HepG2 (cell line): ENCODE results near the gene TDG. TPM values are rescaled to one million over a fixed set of nuclear protein-coding genes. Genes with fewer than 3 reads are reported as not detected.

Experiments used
- ATAC-seq: fragments of 200-7000 bp; cut with Tn5 transposase; 3 replicates; pipeline ENCODE4 v1.9.1; 2020; ENCODE audit warnings: mild to moderate bottlenecking, moderate library complexity
- BruUV-seq: library from RNA; stranded (reverse); fragments of 400-500 nt; replicated peaks from 2 replicates; lab custom pipeline; 2021; lab: Mats Ljungman, UMichigan
- CTCF ChIA-PET: fragments of 300-600 bp; formaldehyde crosslinking; extraction: SDS; loops from one replicate; lab custom pipeline; 2021; ENCODE audit warnings: low total read pairs, inconsistent platforms, low intra/inter-chr PET ratio; lab: Yijun Ruan, JAX
- POLR2A ChIA-PET: fragments of 350-600 bp; sonication (Branson Sonifier 250); formaldehyde crosslinking; loops from one replicate; lab custom pipeline; 2020; ENCODE audit warnings: antibody characterized with exemption, inconsistent platforms; lab: Yijun Ruan, JAX
- DNase-seq: peaks from one replicate; pipeline ENCODE4 v3.0.0-alpha.2; 2015; ENCODE audit warnings: low spot score
- FAIRE-seq: peaks from 3 replicates; lab custom pipeline; 2011; peaks lifted over from hg19 to GRCh38; lab: Jason Lieb, UNC
- H2AFZ ChIP-seq: one replicate; pipeline ENCODE4 v1.6.1; 2011; ENCODE audit warnings: low read length, inconsistent platforms
- H3K27ac ChIP-seq: fragments of 300-600 bp; 3 replicates; pipeline ENCODE4 v1.8.0; 2011; ENCODE audit warnings: mixed run types, mild to moderate bottlenecking, mixed read lengths, low read length, inconsistent platforms; ENCODE audit not compliant: insufficient read depth; ENCODE audit errors: extremely low read length
- H3K27me3 ChIP-seq, 2 experiments: fragments of 200-600 bp in 1 of 2; 2 replicates in 1 of 2; 3 replicates in 1 of 2; pipeline versions ENCODE4 v1.6.0 to v1.8.0; 2011; ENCODE audit warnings: low read length in 2 of 2, mild to moderate bottlenecking in 2 of 2, moderate library complexity in 2 of 2, inconsistent platforms in 1 of 2; ENCODE audit not compliant: insufficient read depth in 2 of 2, control insufficient read depth in 1 of 2
- H3K36me3 ChIP-seq, 2 experiments: fragments of 200-600 bp in 1 of 2; replicated peaks in 1 of 2; 2 replicates in 1 of 2; 3 replicates in 1 of 2; pipeline versions ENCODE4 v1.5.1 to v1.8.0; 2011; ENCODE audit warnings: low read length in 2 of 2, inconsistent platforms in 1 of 2; ENCODE audit not compliant: insufficient read depth in 2 of 2, control insufficient read depth in 1 of 2
- H3K4me1 ChIP-seq: 2 replicates; pipeline ENCODE4 v1.5.1; 2012; ENCODE audit warnings: low read length, inconsistent platforms; ENCODE audit not compliant: insufficient read depth
- H3K4me2 ChIP-seq: 2 replicates; pipeline ENCODE4 v1.6.0; 2011; ENCODE audit warnings: low read depth, low read length, inconsistent platforms
- H3K4me3 ChIP-seq, 3 experiments: fragments of 200-600 bp in 1 of 3; sonication (generic), shearing (Covaris generic) in 1 of 3; replicated peaks in 1 of 3; 2 replicates each; pipeline ENCODE4 v1.5.1; 2011 to 2016; ENCODE audit warnings: low read length in 3 of 3, inconsistent platforms in 2 of 3, low read depth in 2 of 3, mild to moderate bottlenecking in 2 of 3, control low read depth in 1 of 3, mixed read lengths in 1 of 3; ENCODE audit not compliant: insufficient read depth in 1 of 3
- H3K79me2 ChIP-seq: one replicate; pipeline ENCODE4 v1.6.1; 2011; ENCODE audit warnings: low read length, inconsistent platforms; ENCODE audit not compliant: insufficient read depth
- H3K9ac ChIP-seq: 2 replicates; pipeline ENCODE4 v1.6.0; 2011; ENCODE audit warnings: mild to moderate bottlenecking, low read depth, low read length, inconsistent platforms; ENCODE audit not compliant: insufficient read depth
- H3K9me3 ChIP-seq: 2 replicates; pipeline ENCODE4 v1.5.1; 2012; ENCODE audit warnings: mild to moderate bottlenecking, low read length
- H4K20me1 ChIP-seq: 2 replicates; pipeline ENCODE4 v1.6.0; 2011; ENCODE audit warnings: inconsistent platforms, mild to moderate bottlenecking, low read length, moderate library complexity; ENCODE audit not compliant: insufficient read depth
- AGO2 ChIP-seq: fragments of 200-400 bp; formaldehyde crosslinking; optimal IDR thresholded peaks from 2 replicates; pipeline ENCODE3; 2017; ENCODE audit warnings: mild to moderate bottlenecking, low read depth, low read length, moderate library complexity
- DMAP1 ChIP-seq: IDR thresholded peaks from 2 replicates; pipeline ENCODE4 v1.6.1; 2016
- DNMT3B ChIP-seq: conservative IDR thresholded peaks from 2 replicates; pipeline ENCODE4 v1.6.1; 2016; ENCODE audit warnings: missing biosample characterization, control low read depth
- EEA1 ChIP-seq: sonication (generic); formaldehyde crosslinking; IDR thresholded peaks from 2 replicates; pipeline ENCODE4 v1.5.1; 2020; ENCODE audit warnings: mild to moderate bottlenecking, missing genetic modification reagents, borderline replicate concordance
- EP300 ChIP-seq, 3 experiments: sonication (generic) in 1 of 3; formaldehyde crosslinking in 1 of 3; IDR thresholded peaks; 2 replicates each; pipeline versions ENCODE4 v1.5.1 to v1.6.1; 2011 to 2020; ENCODE audit warnings: low read depth in 2 of 3, low read length in 2 of 3, borderline replicate concordance in 1 of 3, improper control_type of control experiment in 1 of 3, mild to moderate bottlenecking in 1 of 3, missing genetic modification reagents in 1 of 3, moderate library complexity in 1 of 3
- HMGA1 ChIP-seq: sonication (generic); formaldehyde crosslinking; conservative IDR thresholded peaks from 2 replicates; pipeline ENCODE4 v1.4.0; 2020; ENCODE audit warnings: missing genetic modification reagents
- KLF6 ChIP-seq: IDR thresholded peaks from 2 replicates; pipeline ENCODE4 v1.8.0; 2016; ENCODE audit warnings: missing biosample characterization, missing genetic modification reagents
- RBM39 ChIP-seq: fragments of 200-400 bp; formaldehyde crosslinking; IDR thresholded peaks from one replicate; pipeline ENCODE4 v1.6.1; 2018; ENCODE audit warnings: antibody characterized with exemption, mild to moderate bottlenecking, low read depth, low read length; ENCODE audit not compliant: poor library complexity, severe bottlenecking
- SMAD9 ChIP-seq: sonication (generic); formaldehyde crosslinking; IDR thresholded peaks from 2 replicates; pipeline ENCODE4 v1.5.1; 2020; ENCODE audit warnings: mild to moderate bottlenecking, missing genetic modification reagents
- SYNCRIP ChIP-seq: fragments of 200-400 bp; formaldehyde crosslinking; IDR thresholded peaks from 2 replicates; pipeline ENCODE4 v1.6.1; 2018; ENCODE audit warnings: mild to moderate bottlenecking, low read depth, low read length; ENCODE audit not compliant: insufficient read depth
- ZBTB2 ChIP-seq: sonication (generic); formaldehyde crosslinking; IDR thresholded peaks from 2 replicates; pipeline ENCODE4 v1.8.0; 2022; ENCODE audit warnings: low read depth, missing genetic modification reagents
- ZKSCAN8 ChIP-seq: IDR thresholded peaks from 2 replicates; pipeline ENCODE4 v1.6.1; 2016; ENCODE audit warnings: borderline replicate concordance, missing genetic modification reagents, missing compliant biosample characterization
- ZNF20 ChIP-seq: sonication (generic); formaldehyde crosslinking; IDR thresholded peaks from 2 replicates; pipeline ENCODE4 v1.4.0; 2020; ENCODE audit warnings: mild to moderate bottlenecking, moderate library complexity, missing genetic modification reagents
- ZNF335 ChIP-seq: sonication (generic); formaldehyde crosslinking; IDR thresholded peaks from 2 replicates; pipeline ENCODE4 v1.4.0; 2020; ENCODE audit warnings: missing genetic modification reagents
- ZNF546 ChIP-seq: sonication (generic); formaldehyde crosslinking; conservative IDR thresholded peaks from 2 replicates; pipeline ENCODE4 v1.8.1; 2023; ENCODE audit warnings: mild to moderate bottlenecking, missing genetic modification reagents
- ZNF619 ChIP-seq: sonication (generic); formaldehyde crosslinking; IDR thresholded peaks from 2 replicates; pipeline ENCODE4 v1.4.0; 2020; ENCODE audit warnings: mild to moderate bottlenecking, missing genetic modification reagents
- ZNF891 ChIP-seq: sonication (generic); formaldehyde crosslinking; IDR thresholded peaks from 2 replicates; pipeline ENCODE4 v1.5.0; 2020; ENCODE audit warnings: mild to moderate bottlenecking, missing genetic modification reagents
- WGBS: methylation state at CpG from one replicate; pipeline ENCODE4 v1.1.6; 2017; ENCODE audit warnings: low lambda C conversion rate; 5-methylcytosine and 5-hydroxymethylcytosine counted together
- in situ Hi-C: cut with HindIII; loops from 2 replicates; pipeline ENCODE4 v1.10.0; 2017; ENCODE audit warnings: low pct_unique_long_range_greater_than_20kb; ENCODE audit not compliant: extremely low pct_ligation_motif_present
- intact Hi-C: fragments of 100-400 bp; cut with micrococcal nuclease; formaldehyde crosslinking; loops from one replicate; pipeline ENCODE4 v1.10.0; 2022; ENCODE audit not compliant: unreplicated experiment
- polyA plus RNA-seq, 8 experiments: library from polyadenylated mRNA; depleted of rRNA in 3 of 8; stranded (reverse) in 7 of 8; unstranded in 1 of 8; fragments of >200 nt; fragmentation: Illumina TruSeq in 4 of 8; extraction: Trizol in 4 of 8; gene quantifications; 2 replicates each; pipeline versions ENCODE4 v1.2.1 to v1.2.3, GENCODE V29; 2011 to 2016; ENCODE audit warnings: low read depth in 4 of 8, missing spikeins in 1 of 8, mixed read lengths in 1 of 8; ENCODE audit not compliant: insufficient read depth in 1 of 8
- total RNA-seq, 5 experiments: library from RNA; depleted of rRNA; stranded (reverse); fragments of >200 nt; fragmentation: Illumina TruSeq; extraction: Trizol; gene quantifications; 2 replicates each; pipeline ENCODE4 v1.2.3, GENCODE V29; 2016; ENCODE audit warnings: low read depth in 1 of 5
- TF ChIP-seq, protein P1 (sequence below): sonication (generic); formaldehyde crosslinking; IDR thresholded peaks from 2 replicates; pipeline ENCODE4 v1.4.0; 2020; ENCODE audit warnings: mild to moderate bottlenecking, low read depth, missing genetic modification reagents
- TF ChIP-seq, protein P2 (sequence below): sonication (generic); formaldehyde crosslinking; IDR thresholded peaks from 2 replicates; pipeline ENCODE4 v1.8.0; 2022; ENCODE audit warnings: mild to moderate bottlenecking, missing genetic modification reagents, borderline replicate concordance
- TF ChIP-seq, protein P3 (sequence below): sonication (generic); formaldehyde crosslinking; IDR thresholded peaks from 2 replicates; pipeline ENCODE4 v1.5.0; 2020; ENCODE audit warnings: missing genetic modification reagents

TDG gene
- total and polyA plus RNA-seq, 2 of the 13 experiments (the other 11 are each of a cell fraction or from before 2014, with no cell fraction given) = 14.2 to 19.5 TPM

DNA sequence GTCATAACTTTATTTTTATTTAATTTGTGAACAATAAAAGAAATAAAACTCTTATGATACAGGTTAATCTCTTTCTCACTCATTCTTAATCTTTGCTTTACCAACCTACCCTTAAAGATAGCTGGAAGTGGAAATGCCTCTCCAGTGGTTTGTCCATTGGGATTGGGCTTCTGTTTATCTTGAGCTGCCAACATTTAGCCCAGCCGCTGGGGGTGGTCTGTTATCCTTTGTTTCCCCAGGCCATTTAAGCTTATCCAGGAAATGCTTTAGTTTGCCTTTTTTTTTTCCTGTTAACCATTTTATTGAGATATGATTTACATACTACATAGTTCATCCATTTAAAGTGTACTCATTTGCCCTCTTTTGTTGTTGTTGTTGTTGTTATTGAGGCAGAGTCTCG is 8.2 kb downstream of the TDG start (continued):
- TF ChIP-seq SMAD9 (no peak), DMAP1 (CRISPR knock-in tag) (no peak), ZNF335 (no peak), KLF6 (CRISPR knock-in tag) (no peak), ZKSCAN8 (no peak)

DNA sequence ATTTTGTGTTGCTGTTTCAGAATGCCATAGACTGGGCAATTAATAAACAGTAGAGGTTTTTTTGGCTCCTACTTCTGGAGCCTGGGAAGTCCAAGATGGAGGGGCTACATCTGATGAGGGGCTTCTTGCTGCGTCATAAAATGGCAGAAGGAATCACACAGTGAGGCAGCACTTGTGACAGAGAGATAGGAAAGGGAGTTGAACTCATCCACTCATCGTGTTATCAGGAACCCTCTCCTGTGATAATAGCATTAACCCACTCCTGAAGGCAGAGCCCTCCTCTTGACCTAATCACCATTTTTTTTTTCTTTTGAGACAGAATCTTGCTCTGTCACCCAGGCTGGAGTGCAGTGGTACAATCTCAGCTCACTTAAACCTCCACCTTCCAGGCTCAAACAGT is 9.7 kb downstream of the TDG start:
- CTCF ChIA-PET = no interaction called here
- H2AFZ ChIP-seq = no peak overlapping the region
- DNase-seq (no peak), FAIRE-seq (no peak), ATAC-seq (no peak)
- peaks cover 40% of the 10 kb centered on the region for H3K79me2 ChIP-seq
- H3K4me3 ChIP-seq = no peak overlapping the region
- H3K36me3 ChIP-seq = peaks cover 9 to 41% of the 10 kb centered on the region in 2 experiments
- no peaks in the 10 kb centered on the region for H3K27me3 ChIP-seq
- WGBS = 95% methylated on average over 2 of the region's 2 CpGs
- in situ Hi-C loops = no loop called here
- no peaks in the 10 kb centered on the region for H3K9me3 ChIP-seq
- POLR2A ChIA-PET = no interaction called here
- no TSS peak for BruUV-seq
- no peak overlapping the region for H3K9ac ChIP-seq
- no peak overlapping the region for H3K4me2 ChIP-seq
- peaks cover 4% of the 10 kb centered on the region; the same call in 1 of the 2 replicates for H4K20me1 ChIP-seq
- H3K4me1 ChIP-seq = peaks cover 7% of the 10 kb centered on the region
- intact Hi-C loops = no loop called here
- no peak overlapping the region for H3K27ac ChIP-seq
- no peak for TF ChIP-seq RBM39
- TF ChIP-seq DNMT3B = no peak
- no peak for TF ChIP-seq ZNF891
- TF ChIP-seq SYNCRIP = no peak
- TF ChIP-seq, protein P1, sequence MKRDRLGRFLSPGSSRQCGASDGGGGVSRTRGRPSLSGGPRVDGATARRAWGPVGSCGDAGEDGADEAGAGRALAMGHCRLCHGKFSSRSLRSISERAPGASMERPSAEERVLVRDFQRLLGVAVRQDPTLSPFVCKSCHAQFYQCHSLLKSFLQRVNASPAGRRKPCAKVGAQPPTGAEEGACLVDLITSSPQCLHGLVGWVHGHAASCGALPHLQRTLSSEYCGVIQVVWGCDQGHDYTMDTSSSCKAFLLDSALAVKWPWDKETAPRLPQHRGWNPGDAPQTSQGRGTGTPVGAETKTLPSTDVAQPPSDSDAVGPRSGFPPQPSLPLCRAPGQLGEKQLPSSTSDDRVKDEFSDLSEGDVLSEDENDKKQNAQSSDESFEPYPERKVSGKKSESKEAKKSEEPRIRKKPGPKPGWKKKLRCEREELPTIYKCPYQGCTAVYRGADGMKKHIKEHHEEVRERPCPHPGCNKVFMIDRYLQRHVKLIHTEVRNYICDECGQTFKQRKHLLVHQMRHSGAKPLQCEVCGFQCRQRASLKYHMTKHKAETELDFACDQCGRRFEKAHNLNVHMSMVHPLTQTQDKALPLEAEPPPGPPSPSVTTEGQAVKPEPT = no peak
- TF ChIP-seq ZNF20 (CRISPR knock-in tag) = no peak
- TF ChIP-seq, protein P2, sequence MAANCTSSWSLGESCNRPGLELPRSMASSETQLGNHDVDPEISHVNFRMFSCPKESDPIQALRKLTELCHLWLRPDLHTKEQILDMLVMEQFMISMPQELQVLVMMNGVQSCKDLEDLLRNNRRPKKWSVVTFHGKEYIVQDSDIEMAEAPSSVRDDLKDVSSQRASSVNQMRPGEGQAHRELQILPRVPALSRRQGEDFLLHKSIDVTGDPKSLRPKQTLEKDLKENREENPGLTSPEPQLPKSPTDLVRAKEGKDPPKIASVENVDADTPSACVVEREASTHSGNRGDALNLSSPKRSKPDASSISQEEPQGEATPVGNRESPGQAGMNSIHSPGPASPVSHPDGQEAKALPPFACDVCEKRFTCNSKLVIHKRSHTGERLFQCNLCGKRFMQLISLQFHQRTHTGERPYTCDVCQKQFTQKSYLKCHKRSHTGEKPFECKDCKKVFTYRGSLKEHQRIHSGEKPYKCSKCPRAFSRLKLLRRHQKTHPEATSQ (CRISPR knock-in tag) = no peak
- TF ChIP-seq EEA1 = no peak
- TF ChIP-seq EP300 (IDR thresholded peaks at IDR 0.05; ENCODE audit: low read depth in 2 of 2, low read length in 2 of 2) = no peak
- no peak for TF ChIP-seq EP300 (CRISPR knock-in tag; IDR thresholded peaks at IDR 0.05; ENCODE audit: borderline replicate concordance)
- TF ChIP-seq ZNF546 = no peak
- TF ChIP-seq ZNF619 (CRISPR knock-in tag) = no peak
- TF ChIP-seq ZBTB2 (CRISPR knock-in tag) = no peak
- no peak for TF ChIP-seq HMGA1 (CRISPR knock-in tag)
- TF ChIP-seq AGO2 = no peak
- TF ChIP-seq, protein P3, sequence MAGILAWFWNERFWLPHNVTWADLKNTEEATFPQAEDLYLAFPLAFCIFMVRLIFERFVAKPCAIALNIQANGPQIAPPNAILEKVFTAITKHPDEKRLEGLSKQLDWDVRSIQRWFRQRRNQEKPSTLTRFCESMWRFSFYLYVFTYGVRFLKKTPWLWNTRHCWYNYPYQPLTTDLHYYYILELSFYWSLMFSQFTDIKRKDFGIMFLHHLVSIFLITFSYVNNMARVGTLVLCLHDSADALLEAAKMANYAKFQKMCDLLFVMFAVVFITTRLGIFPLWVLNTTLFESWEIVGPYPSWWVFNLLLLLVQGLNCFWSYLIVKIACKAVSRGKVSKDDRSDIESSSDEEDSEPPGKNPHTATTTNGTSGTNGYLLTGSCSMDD (CRISPR knock-in tag) = no peak
